C4-2B (cell line): ENCODE measurements around the gene TMEM255A.

Source experiments
- H3K27ac ChIP-seq: fragments of 450-650 bp; 2 replicates; pipeline ENCODE4 v1.5.1; 2017
- ZFX ChIP-seq: fragments of 450-650 bp; IDR thresholded peaks from 2 replicates; pipeline ENCODE4 v1.6.1; 2017
- TF ChIP-seq, protein P1 (sequence below): fragments of 450-650 bp; conservative IDR thresholded peaks from 2 replicates; pipeline ENCODE4 v1.5.1; 2017; ENCODE audit warnings: mild to moderate bottlenecking

Gene TMEM255A

DNA sequence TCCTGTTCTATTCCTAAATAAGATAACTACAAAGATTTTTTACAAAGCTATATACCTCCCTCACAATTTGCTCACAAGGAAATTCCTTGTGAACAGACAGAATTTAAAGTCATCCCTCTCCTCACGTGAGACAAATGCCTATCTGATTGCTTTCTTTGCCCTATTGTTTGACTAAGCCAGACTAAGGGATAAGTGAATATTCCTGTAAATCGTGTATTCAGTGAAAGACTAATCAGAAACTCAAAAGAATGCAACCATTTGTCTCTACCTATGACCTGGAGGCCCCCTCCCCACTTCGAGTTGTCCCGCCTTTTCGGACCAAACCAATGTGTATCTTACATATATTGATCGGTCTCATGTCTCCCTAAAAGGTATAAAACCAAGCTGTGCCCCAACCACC is 76.0 kb downstream of the TMEM255A start:
- H3K27ac ChIP-seq, result no peak overlapping the region

DNA sequence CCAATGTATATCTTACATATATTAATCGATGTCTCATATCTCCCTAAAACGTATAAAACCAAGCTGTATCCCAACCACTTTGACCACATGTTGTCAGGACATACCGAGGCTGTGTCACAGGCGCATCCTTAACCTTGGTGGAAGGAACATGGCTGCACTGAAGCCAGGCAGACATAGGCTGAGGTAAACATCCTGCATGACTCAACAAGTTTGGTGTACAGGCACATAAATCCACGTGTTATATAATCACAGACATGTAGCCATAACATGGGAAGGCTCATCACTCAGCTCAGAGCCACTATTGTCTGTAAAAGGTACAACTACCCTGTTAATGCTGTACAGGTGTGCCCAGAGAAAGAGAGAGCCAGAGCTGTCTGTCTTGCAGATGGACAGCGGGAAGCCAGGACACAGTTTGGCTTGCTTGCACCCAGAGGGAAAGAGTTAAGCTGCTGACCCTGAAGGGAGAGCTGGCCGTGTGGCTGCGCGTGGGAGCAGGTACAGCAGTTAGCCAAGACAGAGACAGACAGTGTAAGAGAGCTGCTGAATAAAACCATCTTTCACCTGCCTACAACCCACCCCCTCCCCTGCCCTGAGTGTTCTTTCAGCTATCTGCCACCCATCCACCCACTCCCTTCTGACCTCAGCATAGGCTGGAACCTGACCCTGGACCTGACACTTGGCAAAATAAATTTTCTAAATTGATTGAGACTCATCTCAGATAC is 82.9 kb downstream of the TMEM255A start:
- H3K27ac ChIP-seq, result no peak overlapping the region
- TF ChIP-seq, protein P1, sequence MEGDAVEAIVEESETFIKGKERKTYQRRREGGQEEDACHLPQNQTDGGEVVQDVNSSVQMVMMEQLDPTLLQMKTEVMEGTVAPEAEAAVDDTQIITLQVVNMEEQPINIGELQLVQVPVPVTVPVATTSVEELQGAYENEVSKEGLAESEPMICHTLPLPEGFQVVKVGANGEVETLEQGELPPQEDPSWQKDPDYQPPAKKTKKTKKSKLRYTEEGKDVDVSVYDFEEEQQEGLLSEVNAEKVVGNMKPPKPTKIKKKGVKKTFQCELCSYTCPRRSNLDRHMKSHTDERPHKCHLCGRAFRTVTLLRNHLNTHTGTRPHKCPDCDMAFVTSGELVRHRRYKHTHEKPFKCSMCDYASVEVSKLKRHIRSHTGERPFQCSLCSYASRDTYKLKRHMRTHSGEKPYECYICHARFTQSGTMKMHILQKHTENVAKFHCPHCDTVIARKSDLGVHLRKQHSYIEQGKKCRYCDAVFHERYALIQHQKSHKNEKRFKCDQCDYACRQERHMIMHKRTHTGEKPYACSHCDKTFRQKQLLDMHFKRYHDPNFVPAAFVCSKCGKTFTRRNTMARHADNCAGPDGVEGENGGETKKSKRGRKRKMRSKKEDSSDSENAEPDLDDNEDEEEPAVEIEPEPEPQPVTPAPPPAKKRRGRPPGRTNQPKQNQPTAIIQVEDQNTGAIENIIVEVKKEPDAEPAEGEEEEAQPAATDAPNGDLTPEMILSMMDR, result no peak
- TF ChIP-seq ZFX, result no peak

More for the DNA sequence above, 76.0 kb downstream of the TMEM255A start:
- TF ChIP-seq, protein P1, result no peak
- TF ChIP-seq ZFX, result no peak

DNA sequence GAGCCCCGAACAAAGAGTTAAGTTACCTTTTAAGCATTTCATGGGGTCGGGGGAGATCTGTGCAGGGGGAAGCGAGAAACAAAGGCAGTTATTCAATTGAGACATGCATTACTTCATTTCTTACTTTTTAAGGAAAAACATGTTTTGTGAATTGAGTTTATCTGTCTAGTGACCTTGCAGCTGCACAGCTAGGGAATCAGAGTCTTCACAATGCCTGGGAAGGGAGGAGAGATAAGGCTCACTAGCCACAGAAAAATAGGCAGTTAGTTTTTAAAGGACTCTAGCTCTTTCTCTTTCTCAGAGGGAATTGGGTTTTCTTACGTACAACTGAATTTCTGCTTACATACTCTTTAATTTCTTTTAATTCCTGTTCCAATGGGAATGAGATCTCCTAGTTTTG is 86.9 kb downstream of the TMEM255A start:
- no peak for TF ChIP-seq ZFX
- TF ChIP-seq, protein P1, result no peak
- H3K27ac ChIP-seq, result no peak overlapping the region

DNA sequence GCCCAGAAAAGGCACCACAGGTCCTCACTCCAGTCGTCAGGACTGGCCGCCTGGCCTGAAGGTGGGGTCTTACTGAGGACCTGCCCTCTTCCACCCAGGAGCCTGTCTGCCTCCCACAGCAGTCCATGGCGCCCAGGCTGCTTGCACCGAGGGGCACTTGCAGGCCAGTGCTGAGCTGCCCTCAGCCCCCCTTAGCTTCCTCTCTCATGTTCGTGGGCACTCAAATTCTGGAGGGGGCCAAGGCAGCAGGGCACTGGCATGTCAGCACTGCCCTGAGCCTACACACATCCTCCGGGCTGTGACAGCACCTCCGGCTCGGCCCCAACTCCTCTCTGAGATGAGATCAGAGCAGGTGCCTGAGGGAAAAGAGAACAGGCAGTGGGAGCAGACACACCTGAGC is 87.9 kb downstream of the TMEM255A start:
- TF ChIP-seq, protein P1, result no peak
- no peak for TF ChIP-seq ZFX
- no peak overlapping the region for H3K27ac ChIP-seq

DNA sequence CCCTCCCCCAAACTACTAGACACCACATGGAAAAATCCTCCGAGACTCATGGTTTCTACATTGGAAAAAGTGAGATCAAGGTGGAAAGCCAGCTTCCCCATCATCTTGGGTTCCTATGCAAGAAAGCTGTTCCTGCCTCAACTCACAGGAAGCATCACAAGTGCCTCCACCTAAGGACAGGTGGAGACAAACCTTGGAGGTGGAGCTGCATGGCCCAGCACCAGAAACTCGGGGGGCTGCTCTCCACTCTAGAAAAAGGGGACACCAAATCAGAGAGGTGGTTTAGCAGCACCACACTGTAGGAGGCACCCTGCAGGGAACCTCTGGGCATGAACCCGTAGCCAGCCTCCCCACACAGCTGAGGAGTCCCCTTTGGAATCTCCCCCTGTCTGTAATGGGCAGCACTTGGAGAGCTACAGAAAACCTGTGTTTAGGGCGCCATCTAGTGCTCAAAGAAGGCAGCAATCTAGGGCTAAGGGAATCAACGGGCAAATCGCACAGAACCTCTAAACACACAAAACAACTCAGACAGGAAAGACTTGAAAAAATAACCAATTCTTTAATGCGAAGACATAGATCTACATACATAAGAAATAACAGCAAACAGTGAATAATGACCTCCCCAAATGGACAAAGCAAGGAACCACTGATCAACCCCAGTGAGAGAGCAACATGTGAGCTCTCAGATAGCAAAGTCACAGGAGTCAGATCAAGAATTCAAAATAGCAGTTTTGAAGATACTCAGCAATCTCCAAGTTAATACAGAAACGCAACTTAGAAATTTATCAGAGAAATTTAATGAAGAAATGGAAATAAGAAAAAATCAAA is 97.6 kb downstream of the TMEM255A start:
- TF ChIP-seq, protein P1, result peak; percentile 78
- no peak for TF ChIP-seq ZFX
- no peak overlapping the region for H3K27ac ChIP-seq
